Natural killer cell (primary cell): ENCODE data around the gene ANKDD1A. TPM values are rescaled to one million over a fixed set of nuclear protein-coding genes. Genes with fewer than 3 reads are reported as not detected.

ENCODE experiments used
- ATAC-seq, 3 donors: fragments of 150-1000 bp in 2 of 3; fragments of 200-7000 bp in 1 of 3; cut with Tn5 transposase; 1 replicate in 1 of 3; 2 replicates in 2 of 3; pipeline ENCODE4 v1.10.0; 2021; ENCODE audit warnings: mild to moderate bottlenecking in 2 of 3, moderate library complexity in 2 of 3
- DNase-seq, 2 donors: peaks; one replicate each; pipeline versions ENCODE4 v3.0.0 to v3.0.0-alpha.2; 2013 to 2021; ENCODE audit warnings: mixed read lengths in 1 of 2
- H3K27ac ChIP-seq: one replicate; pipeline ENCODE4 v1.5.1; 2013; ENCODE audit warnings: mild to moderate bottlenecking, low read length
- H3K27me3 ChIP-seq: one replicate; pipeline ENCODE4 v1.6.1; 2013; ENCODE audit warnings: low read length; ENCODE audit not compliant: control insufficient read depth, insufficient read depth
- H3K36me3 ChIP-seq: one replicate; pipeline ENCODE4 v1.6.1; 2013; ENCODE audit warnings: low read length; ENCODE audit not compliant: control insufficient read depth, insufficient read depth
- H3K4me1 ChIP-seq: one replicate; pipeline ENCODE4 v1.6.1; 2013; ENCODE audit warnings: low read length; ENCODE audit not compliant: control insufficient read depth, insufficient read depth
- H3K4me3 ChIP-seq: one replicate; pipeline ENCODE4 v1.5.1; 2013; ENCODE audit warnings: low read length
- H3K9me3 ChIP-seq: one replicate; pipeline ENCODE4 v1.6.1; 2013; ENCODE audit warnings: low read length; ENCODE audit not compliant: control insufficient read depth, insufficient read depth
- H3K27ac Mint-ChIP-seq, 2 donors: one replicate each; pipeline ENCODE4 v1.8.0; 2022; ENCODE audit warnings: mild to moderate bottlenecking in 2 of 2, mixed read lengths in 2 of 2, moderate library complexity in 1 of 2
- H3K27me3 Mint-ChIP-seq, 2 donors: one replicate each; pipeline ENCODE4 v1.8.0; 2022; ENCODE audit warnings: low read depth in 2 of 2, mixed read lengths in 2 of 2
- H3K36me3 Mint-ChIP-seq: one replicate; pipeline ENCODE4 v1.8.0; 2022; ENCODE audit warnings: mixed read lengths
- H3K4me1 Mint-ChIP-seq, 2 donors: one replicate each; pipeline ENCODE4 v1.8.0; 2022; ENCODE audit warnings: mixed read lengths in 2 of 2
- H3K4me3 Mint-ChIP-seq: one replicate; pipeline ENCODE4 v1.8.0; 2022; ENCODE audit warnings: mild to moderate bottlenecking, moderate library complexity, mixed read lengths
- H3K9me3 Mint-ChIP-seq, 2 donors: one replicate each; pipeline ENCODE4 v1.8.0; 2022; ENCODE audit warnings: mixed read lengths in 2 of 2
- WGBS: methylation state at CpG from one replicate; pipeline ENCODE4 v1.1.7; 2013; ENCODE audit warnings: missing lambda C conversion rate; ENCODE audit not compliant: insufficient coverage; 5-methylcytosine and 5-hydroxymethylcytosine counted together
- intact Hi-C: fragments of 100-400 bp; cut with micrococcal nuclease; formaldehyde crosslinking; loops from one replicate; pipeline ENCODE4 v1.14.2; 2022
- total RNA-seq, 4 donors: library from RNA; stranded (reverse); fragments of 120-200 nt in 1 of 4; gene quantifications; one replicate each; pipeline versions ENCODE4 v1.2.3 to v1.2.4, GENCODE V29; 2013 to 2022
- TF ChIP-seq, protein P1 (sequence below): fragments of 200-600 bp; IDR thresholded peaks from one replicate; pipeline ENCODE4 v1.8.0; 2022; ENCODE audit warnings: antibody characterized with exemption

ANKDD1A gene
- total RNA-seq, 3 donors from 2014 or later (not counting 1 experiment from before 2014, with no cell fraction given): 13.7 to 16.2 (median 13.9) TPM

DNA sequence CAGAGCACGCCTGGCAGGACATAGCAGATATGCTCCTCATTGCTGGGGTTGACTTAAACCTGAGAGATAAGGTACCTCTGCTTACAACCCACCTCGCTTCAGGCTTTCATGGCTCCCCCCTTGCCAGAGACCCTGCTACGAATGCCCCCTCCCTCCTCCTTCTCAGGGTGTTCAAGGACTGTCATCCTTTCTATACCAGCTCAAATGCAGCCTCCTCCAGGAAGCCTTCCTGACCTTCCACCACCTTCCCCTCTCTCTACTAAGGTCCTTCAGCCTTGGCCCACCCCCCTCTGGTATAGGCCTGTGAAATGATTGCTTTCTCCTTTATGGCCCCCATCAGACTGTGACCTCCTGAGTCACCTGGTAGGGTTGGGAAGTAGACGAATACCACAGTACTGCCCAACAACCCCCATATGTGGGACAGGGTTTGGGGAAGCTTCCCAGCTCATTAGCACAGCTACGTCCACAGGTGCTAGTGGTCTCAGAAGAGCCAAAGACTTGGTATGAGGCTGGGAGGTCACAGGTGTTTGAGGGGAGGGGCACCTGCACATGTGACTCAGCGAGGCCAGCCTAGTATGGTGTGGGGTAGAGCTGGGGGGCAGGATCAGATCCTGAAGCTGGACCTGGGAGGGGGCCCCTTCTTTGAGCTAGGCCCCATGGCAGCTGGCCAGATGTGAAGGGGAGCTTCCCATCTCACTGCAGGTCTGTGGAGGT lies 32.0 kb downstream of the ANKDD1A start:
- no peaks in the 10 kb centered on the region for H3K27me3 Mint-ChIP-seq
- Histone ChIP-seq H3K36me3 (no peaks in the 10 kb centered on the region), H3K27ac (no peak overlapping the region), H3K4me1 (no peaks in the 10 kb centered on the region), H3K4me3 (no peak overlapping the region), H3K9me3 (no peaks in the 10 kb centered on the region), H3K27me3 (no peaks in the 10 kb centered on the region)
- ATAC-seq (no peak), DNase-seq (no peak)
- H3K36me3 Mint-ChIP-seq: no peaks in the 10 kb centered on the region
- TF ChIP-seq, protein P1, sequence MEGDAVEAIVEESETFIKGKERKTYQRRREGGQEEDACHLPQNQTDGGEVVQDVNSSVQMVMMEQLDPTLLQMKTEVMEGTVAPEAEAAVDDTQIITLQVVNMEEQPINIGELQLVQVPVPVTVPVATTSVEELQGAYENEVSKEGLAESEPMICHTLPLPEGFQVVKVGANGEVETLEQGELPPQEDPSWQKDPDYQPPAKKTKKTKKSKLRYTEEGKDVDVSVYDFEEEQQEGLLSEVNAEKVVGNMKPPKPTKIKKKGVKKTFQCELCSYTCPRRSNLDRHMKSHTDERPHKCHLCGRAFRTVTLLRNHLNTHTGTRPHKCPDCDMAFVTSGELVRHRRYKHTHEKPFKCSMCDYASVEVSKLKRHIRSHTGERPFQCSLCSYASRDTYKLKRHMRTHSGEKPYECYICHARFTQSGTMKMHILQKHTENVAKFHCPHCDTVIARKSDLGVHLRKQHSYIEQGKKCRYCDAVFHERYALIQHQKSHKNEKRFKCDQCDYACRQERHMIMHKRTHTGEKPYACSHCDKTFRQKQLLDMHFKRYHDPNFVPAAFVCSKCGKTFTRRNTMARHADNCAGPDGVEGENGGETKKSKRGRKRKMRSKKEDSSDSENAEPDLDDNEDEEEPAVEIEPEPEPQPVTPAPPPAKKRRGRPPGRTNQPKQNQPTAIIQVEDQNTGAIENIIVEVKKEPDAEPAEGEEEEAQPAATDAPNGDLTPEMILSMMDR: no peak
- intact Hi-C loops: no loop called here
- WGBS: 92% methylated on average over 5 of the region's 6 CpGs
- no peak overlapping the region for H3K27ac Mint-ChIP-seq
- H3K4me1 Mint-ChIP-seq: no peaks in the 10 kb centered on the region
- H3K9me3 Mint-ChIP-seq: no peaks in the 10 kb centered on the region
- H3K4me3 Mint-ChIP-seq: no peak overlapping the region

- Histone ChIP-seq H3K4me1 (no peaks in the 10 kb centered on the region), H3K27me3 (no peaks in the 10 kb centered on the region), H3K9me3 (no peaks in the 10 kb centered on the region), H3K4me3 (no peak overlapping the region), H3K27ac (no peak overlapping the region), H3K36me3 (no peaks in the 10 kb centered on the region)
- Mint-ChIP-seq H3K9me3 (no peaks in the 10 kb centered on the region), H3K4me3 (no peak overlapping the region), H3K36me3 (no peaks in the 10 kb centered on the region), H3K4me1 (no peaks in the 10 kb centered on the region), H3K27me3 (no peaks in the 10 kb centered on the region), H3K27ac (no peak overlapping the region)
- WGBS: 97% methylated on average over 3 of the region's 4 CpGs
- TF ChIP-seq, protein P1: no peak
- intact Hi-C loops: no loop called here
- DNase-seq (no peak), ATAC-seq (no peak)
Observed at GRCh38 chr15:64944961-64945360, 33.3 kb downstream of the ANKDD1A start.

GRCh38 chr15:64947211-64947610 lies 35.5 kb downstream of the ANKDD1A start:
- DNase-seq (no peak), ATAC-seq (no peak)
- no peak overlapping the region for H3K27ac Mint-ChIP-seq
- no peaks in the 10 kb centered on the region for H3K9me3 Mint-ChIP-seq
- intact Hi-C loops: no loop called here
- Histone ChIP-seq H3K4me1 (no peaks in the 10 kb centered on the region), H3K27me3 (no peaks in the 10 kb centered on the region), H3K9me3 (no peaks in the 10 kb centered on the region), H3K4me3 (no peak overlapping the region), H3K36me3 (no peaks in the 10 kb centered on the region), H3K27ac (no peak overlapping the region)
- peaks cover 5 to 7% of the 10 kb centered on the region in 2 donors for H3K4me1 Mint-ChIP-seq
- TF ChIP-seq, protein P1: no peak
- H3K4me3 Mint-ChIP-seq: no peak overlapping the region
- H3K36me3 Mint-ChIP-seq: no peaks in the 10 kb centered on the region
- no peaks in the 10 kb centered on the region for H3K27me3 Mint-ChIP-seq
- WGBS: 96% methylated on average over 10 of the region's 10 CpGs

GRCh38 chr15:64948916-64949315 lies 37.2 kb downstream of the ANKDD1A start:
- Mint-ChIP-seq H3K27ac (no peak overlapping the region), H3K4me1 (peaks cover 5 to 7% of the 10 kb centered on the region in 2 donors), H3K9me3 (no peaks in the 10 kb centered on the region), H3K27me3 (no peaks in the 10 kb centered on the region), H3K36me3 (no peaks in the 10 kb centered on the region), H3K4me3 (no peak overlapping the region)
- no peaks in the 10 kb centered on the region for H3K27me3 ChIP-seq
- 97% methylated on average over 9 of the region's 9 CpGs for WGBS
- no peak overlapping the region for H3K27ac ChIP-seq
- H3K36me3 ChIP-seq: no peaks in the 10 kb centered on the region
- TF ChIP-seq, protein P1: no peak
- intact Hi-C loops: no loop called here
- H3K4me3 ChIP-seq: no peak overlapping the region
- DNase-seq: no peak
- no peaks in the 10 kb centered on the region for H3K4me1 ChIP-seq
- no peaks in the 10 kb centered on the region for H3K9me3 ChIP-seq
- no peak for ATAC-seq
